Naive thymus-derived CD4-positive, alpha-beta T cell (primary cell): ENCODE data around the gene FGF1. TPM values are rescaled to one million over a fixed set of nuclear protein-coding genes. Genes with fewer than 3 reads are reported as not detected.

Experiments
- ATAC-seq: fragments of 150-1000 bp; cut with Tn5 transposase; 2 replicates; pipeline ENCODE4 v1.10.0; 2021; ENCODE audit warnings: mild to moderate bottlenecking, moderate library complexity
- CTCF ChIA-PET: fragments of 350-600 bp; sonication (Branson Sonifier 250); formaldehyde crosslinking; loops from one replicate; lab custom pipeline; 2021; ENCODE audit warnings: antibody characterized with exemption; lab: Charles Lee
- POLR2A ChIA-PET: fragments of 350-600 bp; sonication (Branson Sonifier 250); formaldehyde crosslinking; loops from one replicate; lab custom pipeline; 2021; ENCODE audit warnings: antibody characterized with exemption, inconsistent platforms; lab: Charles Lee
- DNase-seq, 9 donors: peaks; one replicate each; pipeline versions ENCODE4 v3.0.0 to v3.0.0-alpha.2; 2020 to 2022; ENCODE audit warnings: mixed read lengths in 1 of 9
- H3K27ac ChIP-seq: one replicate; pipeline ENCODE4 v1.7.0; 2013; ENCODE audit warnings: mild to moderate bottlenecking, low read depth, low read length, moderate library complexity
- H3K27me3 ChIP-seq, 2 donors: one replicate each; pipeline ENCODE4 v1.7.0; 2013; ENCODE audit warnings: low read length in 2 of 2, mild to moderate bottlenecking in 2 of 2, moderate library complexity in 2 of 2; ENCODE audit not compliant: control insufficient read depth in 2 of 2, insufficient read depth in 2 of 2
- H3K36me3 ChIP-seq, 3 experiments: 1 replicate in 2 of 3; 2 replicates in 1 of 3; pipeline ENCODE4 v1.7.0; 2013; ENCODE audit warnings: low read length in 3 of 3, mild to moderate bottlenecking in 3 of 3, moderate library complexity in 1 of 3; ENCODE audit not compliant: insufficient read depth in 3 of 3, control insufficient read depth in 2 of 3
- H3K4me1 ChIP-seq, 2 donors: one replicate each; pipeline ENCODE4 v1.7.0; 2013; ENCODE audit warnings: low read length in 2 of 2, mild to moderate bottlenecking in 2 of 2, moderate library complexity in 1 of 2; ENCODE audit not compliant: control insufficient read depth in 2 of 2, insufficient read depth in 2 of 2
- H3K4me3 ChIP-seq: 2 replicates; pipeline ENCODE4 v1.7.0; 2013; ENCODE audit warnings: mild to moderate bottlenecking, low read length
- H3K9me3 ChIP-seq, 3 experiments: 1 replicate in 2 of 3; 2 replicates in 1 of 3; pipeline ENCODE4 v1.7.0; 2013; ENCODE audit warnings: low read length in 3 of 3; ENCODE audit not compliant: control insufficient read depth in 2 of 3
- H3K27ac Mint-ChIP-seq, 9 donors: one replicate each; pipeline ENCODE4 v1.8.0; 2020 to 2022; ENCODE audit warnings: mixed read lengths in 9 of 9, mild to moderate bottlenecking in 8 of 9, moderate library complexity in 5 of 9, inconsistent platforms in 2 of 9
- H3K27me3 Mint-ChIP-seq, 5 donors: one replicate each; pipeline ENCODE4 v1.8.0; 2021 to 2022; ENCODE audit warnings: mixed read lengths in 5 of 5, mild to moderate bottlenecking in 1 of 5
- H3K36me3 Mint-ChIP-seq, 5 donors: one replicate each; pipeline ENCODE4 v1.8.0; 2020 to 2022; ENCODE audit warnings: mixed read lengths in 5 of 5, mild to moderate bottlenecking in 3 of 5, inconsistent platforms in 1 of 5
- H3K4me1 Mint-ChIP-seq, 7 donors: one replicate each; pipeline ENCODE4 v1.8.0; 2020 to 2022; ENCODE audit warnings: mixed read lengths in 7 of 7, mild to moderate bottlenecking in 3 of 7, inconsistent platforms in 1 of 7
- H3K4me3 Mint-ChIP-seq, 10 donors: one replicate each; pipeline ENCODE4 v1.8.0; 2020 to 2022; ENCODE audit warnings: mild to moderate bottlenecking in 10 of 10, mixed read lengths in 10 of 10, moderate library complexity in 6 of 10, inconsistent platforms in 2 of 10
- H3K9me3 Mint-ChIP-seq, 11 donors: one replicate each; pipeline ENCODE4 v1.8.0; 2020 to 2022; ENCODE audit warnings: mixed read lengths in 11 of 11, mild to moderate bottlenecking in 4 of 11, inconsistent platforms in 1 of 11, moderate library complexity in 1 of 11
- intact Hi-C, 2 donors: fragments of 100-400 bp; cut with micrococcal nuclease; formaldehyde crosslinking; loops; one replicate each; pipeline ENCODE4 v1.15.1; 2023
- polyA plus RNA-seq, 2 donors: library from polyadenylated mRNA; unstranded; fragments of 300-500 nt; fragmentation: Illumina TruSeq; gene quantifications; one replicate each; pipeline ENCODE4 v1.2.3, GENCODE V29; 2021
- total RNA-seq, 6 experiments: library from RNA in 5 of 6; stranded (reverse) in 5 of 6; gene quantifications; 1 replicate in 5 of 6; 2 replicates in 1 of 6; pipeline ENCODE4 v1.2.3 and lab custom pipeline; 2021 to 2026

Gene FGF1
- total and polyA plus RNA-seq, 7 experiments from 2014 or later: not detected

GRCh38 chr5:142658278-142658677, 27.6 kb downstream of the FGF1 start:
- Histone ChIP-seq H3K27me3 (no peaks in the 10 kb centered on the region), H3K36me3 (no peaks in the 10 kb centered on the region), H3K27ac (no peak overlapping the region), H3K4me3 (no peak overlapping the region), H3K4me1 (no peaks in the 10 kb centered on the region), H3K9me3 (no peaks in the 10 kb centered on the region)
- H3K27ac Mint-ChIP-seq: no peak overlapping the region
- H3K27me3 Mint-ChIP-seq: peaks cover 11 to 29% (median 16%) of the 10 kb centered on the region in 5 donors
- POLR2A ChIA-PET: no interaction called here
- H3K4me1 Mint-ChIP-seq: peaks cover 0 to 9% (median 7%) of the 10 kb centered on the region in 7 donors
- no peak for DNase-seq
- CTCF ChIA-PET: interaction anchor here (0.5 to 1.1 kb wide), 4 partner anchors 9 to 209 kb away, joined by 3 to 4 read pairs (median 3); no protein-coding TSS in a partner anchor
- H3K9me3 Mint-ChIP-seq: peaks cover 0 to 3% (median 0%) of the 10 kb centered on the region in 11 donors
- ATAC-seq: no peak
- intact Hi-C loops: loop anchor here in 1 of 2 donors (5.0 kb wide), 1 partner anchor 209 kb away; no protein-coding TSS in a partner anchor
- no peak overlapping the region for H3K4me3 Mint-ChIP-seq
- H3K36me3 Mint-ChIP-seq: no peaks in the 10 kb centered on the region

- DNase-seq: no peak
- Mint-ChIP-seq H3K4me3 (no peak overlapping the region), H3K27ac (no peak overlapping the region), H3K27me3 (peaks cover 11 to 29% (median 13%) of the 10 kb centered on the region in 5 donors), H3K36me3 (no peaks in the 10 kb centered on the region), H3K9me3 (peaks cover 0 to 3% (median 0%) of the 10 kb centered on the region in 11 donors), H3K4me1 (peaks cover 0 to 9% (median 7%) of the 10 kb centered on the region in 7 donors)
- no peak overlapping the region for H3K4me3 ChIP-seq
- H3K4me1 ChIP-seq: no peaks in the 10 kb centered on the region
- POLR2A ChIA-PET: no interaction called here
- CTCF ChIA-PET: no interaction called here
- ATAC-seq: no peak
- H3K27me3 ChIP-seq: no peaks in the 10 kb centered on the region
- intact Hi-C loops: loop anchor here in 1 of 2 donors (5.0 kb wide), 1 partner anchor 210 kb away; no protein-coding TSS in a partner anchor
- no peaks in the 10 kb centered on the region for H3K9me3 ChIP-seq
- H3K36me3 ChIP-seq: no peaks in the 10 kb centered on the region
- H3K27ac ChIP-seq: no peak overlapping the region
Observed at GRCh38 chr5:142657446-142657845, 28.4 kb downstream of the FGF1 start.

- Mint-ChIP-seq H3K27me3 (peaks cover 8 to 29% (median 11%) of the 10 kb centered on the region in 5 donors), H3K27ac (no peak overlapping the region), H3K4me1 (peaks cover 0 to 9% (median 7%) of the 10 kb centered on the region in 7 donors), H3K36me3 (no peaks in the 10 kb centered on the region), H3K9me3 (no peaks in the 10 kb centered on the region), H3K4me3 (no peak overlapping the region)
- no peaks in the 10 kb centered on the region for H3K9me3 ChIP-seq
- no peaks in the 10 kb centered on the region for H3K27me3 ChIP-seq
- ChIA-PET POLR2A (interaction anchor here (0.7 kb wide), 1 partner anchor 43 kb away, joined by 3 read pairs; no protein-coding TSS in a partner anchor), CTCF (interaction anchor here (0.5 to 1.3 kb wide), 9 partner anchors 10 to 503 kb away, joined by 3 to 6 read pairs (median 3); no protein-coding TSS in a partner anchor)
- DNase-seq (peak; percentile 26 to 76 (median 61)), ATAC-seq (peak; percentile 90)
- H3K4me3 ChIP-seq: no peak overlapping the region
- intact Hi-C loops: loop anchor here (1.0 to 5.0 kb wide), 8 partner anchors 44 to 503 kb away; no protein-coding TSS in a partner anchor
- H3K36me3 ChIP-seq: no peaks in the 10 kb centered on the region
- no peak overlapping the region for H3K27ac ChIP-seq
- H3K4me1 ChIP-seq: no peaks in the 10 kb centered on the region
Observed at GRCh38 chr5:142655339-142656267, 30.3 kb downstream of the FGF1 start.

DNA sequence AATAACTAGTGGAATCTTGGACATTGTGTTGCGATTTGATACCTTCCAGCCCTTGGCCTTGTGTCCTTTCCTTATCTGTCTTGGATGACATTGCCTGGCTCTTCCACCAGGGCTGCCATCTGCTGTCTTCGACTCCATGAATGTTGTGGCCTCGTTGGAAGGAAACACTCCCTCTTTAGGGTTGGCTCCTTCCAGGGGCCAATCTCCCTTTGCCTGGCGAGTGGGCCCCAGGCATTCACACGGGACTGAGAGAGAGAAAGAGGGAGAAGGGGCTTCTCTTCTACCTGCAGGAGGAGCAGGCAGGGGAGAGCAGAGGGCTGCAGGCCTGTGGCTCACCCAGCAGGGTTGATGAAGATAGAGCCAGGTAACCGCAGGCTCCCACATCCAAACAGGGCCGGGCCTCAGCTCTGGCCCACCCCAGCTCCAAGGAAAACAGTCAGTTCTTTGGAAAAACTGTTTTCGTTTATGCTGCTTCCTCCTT, 31.3 kb downstream of the FGF1 start:
- no peak for DNase-seq
- ChIA-PET POLR2A (no interaction called here), CTCF (no interaction called here)
- no peaks in the 10 kb centered on the region for H3K36me3 ChIP-seq
- Mint-ChIP-seq H3K4me1 (peaks cover 0 to 9% (median 7%) of the 10 kb centered on the region in 7 donors), H3K9me3 (no peaks in the 10 kb centered on the region), H3K27ac (no peak overlapping the region), H3K27me3 (peaks cover 4 to 29% (median 11%) of the 10 kb centered on the region in 5 donors), H3K4me3 (no peak overlapping the region), H3K36me3 (no peaks in the 10 kb centered on the region)
- H3K27me3 ChIP-seq: no peaks in the 10 kb centered on the region
- H3K4me3 ChIP-seq: no peak overlapping the region
- H3K4me1 ChIP-seq: no peaks in the 10 kb centered on the region
- no peak overlapping the region for H3K27ac ChIP-seq
- no peak for ATAC-seq
- H3K9me3 ChIP-seq: no peaks in the 10 kb centered on the region
- intact Hi-C loops: loop anchor here (1.0 to 5.0 kb wide), 8 partner anchors 44 to 502 kb away; no protein-coding TSS in a partner anchor

DNA sequence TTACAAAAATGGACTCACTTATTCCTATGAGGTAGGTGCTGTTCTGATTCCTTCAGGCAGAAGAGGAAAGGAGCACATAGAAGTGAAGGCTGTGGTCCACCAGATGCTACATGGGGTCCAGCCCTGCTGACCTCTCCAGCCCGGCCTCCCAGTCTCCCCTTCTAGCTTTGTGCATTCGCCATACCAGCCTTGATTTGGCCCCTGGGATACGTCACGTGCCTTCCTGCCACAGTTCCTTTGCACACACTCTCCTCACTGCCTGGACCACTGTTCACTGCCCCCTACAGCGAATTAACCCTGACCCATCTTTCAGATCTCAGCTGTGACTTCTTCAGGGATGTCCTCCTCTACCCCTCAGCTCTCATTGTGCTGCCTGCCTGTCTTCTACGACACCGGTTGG, 32.6 kb downstream of the FGF1 start:
- peaks cover 0 to 9% (median 7%) of the 10 kb centered on the region in 7 donors for H3K4me1 Mint-ChIP-seq
- ChIA-PET CTCF (no interaction called here), POLR2A (no interaction called here)
- H3K4me3 ChIP-seq: no peak overlapping the region
- H3K27ac Mint-ChIP-seq: no peak overlapping the region
- intact Hi-C loops: no loop called here
- H3K4me3 Mint-ChIP-seq: no peak overlapping the region
- no peak for DNase-seq
- H3K27me3 ChIP-seq: no peaks in the 10 kb centered on the region
- no peaks in the 10 kb centered on the region for H3K4me1 ChIP-seq
- H3K9me3 ChIP-seq: no peaks in the 10 kb centered on the region
- H3K27ac ChIP-seq: no peak overlapping the region
- no peak for ATAC-seq
- H3K36me3 Mint-ChIP-seq: no peaks in the 10 kb centered on the region
- H3K27me3 Mint-ChIP-seq: peaks cover 4 to 29% (median 11%) of the 10 kb centered on the region in 5 donors
- no peaks in the 10 kb centered on the region for H3K36me3 ChIP-seq
- no peaks in the 10 kb centered on the region for H3K9me3 Mint-ChIP-seq

DNA sequence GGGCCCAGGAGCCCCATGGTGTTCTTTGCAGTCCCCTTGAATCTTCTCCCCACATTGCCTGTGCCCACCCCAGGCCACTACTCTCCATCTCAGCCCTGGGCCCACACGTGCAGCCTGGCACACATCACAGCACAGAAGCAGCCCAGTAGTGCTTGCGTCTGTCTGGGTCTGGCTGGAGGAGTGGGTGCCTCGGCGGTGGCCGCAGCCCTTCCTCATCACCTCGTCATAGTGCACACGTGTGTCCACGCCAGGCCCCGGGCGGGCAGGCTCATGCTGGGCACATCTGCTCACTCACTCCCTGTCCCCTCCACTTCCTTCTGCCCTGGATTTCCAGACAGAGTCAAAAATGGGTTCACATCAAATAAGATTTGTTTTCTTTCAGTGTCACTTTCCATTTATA, 33.3 kb downstream of the FGF1 start:
- POLR2A ChIA-PET: no interaction called here
- H3K4me1 ChIP-seq: no peaks in the 10 kb centered on the region
- peak overlapping the region in 1 of 9 donors; percentile 76 for H3K27ac Mint-ChIP-seq
- H3K36me3 Mint-ChIP-seq: no peaks in the 10 kb centered on the region
- H3K27me3 ChIP-seq: no peaks in the 10 kb centered on the region
- H3K4me1 Mint-ChIP-seq: peaks cover 0 to 9% (median 7%) of the 10 kb centered on the region in 7 donors
- H3K4me3 ChIP-seq: no peak overlapping the region
- H3K9me3 ChIP-seq: no peaks in the 10 kb centered on the region
- peaks cover 4 to 25% (median 8%) of the 10 kb centered on the region in 5 donors for H3K27me3 Mint-ChIP-seq
- no peak for ATAC-seq
- intact Hi-C loops: no loop called here
- no peaks in the 10 kb centered on the region for H3K36me3 ChIP-seq
- no peak for DNase-seq
- H3K9me3 Mint-ChIP-seq: no peaks in the 10 kb centered on the region
- H3K4me3 Mint-ChIP-seq: no peak overlapping the region
- CTCF ChIA-PET: no interaction called here
- H3K27ac ChIP-seq: no peak overlapping the region
